HG03469 (cell line): ENCODE data around the gene STEAP3.

Experiments used
- ATAC-seq: cut with Tn5 transposase; IDR thresholded peaks from one replicate; pipeline ENCODE4 v1.9.1; 2021; ENCODE audit warnings: mild to moderate bottlenecking, moderate library complexity, moderate number of reproducible peaks; ENCODE audit not compliant: unreplicated experiment

The STEAP3 gene

DNA sequence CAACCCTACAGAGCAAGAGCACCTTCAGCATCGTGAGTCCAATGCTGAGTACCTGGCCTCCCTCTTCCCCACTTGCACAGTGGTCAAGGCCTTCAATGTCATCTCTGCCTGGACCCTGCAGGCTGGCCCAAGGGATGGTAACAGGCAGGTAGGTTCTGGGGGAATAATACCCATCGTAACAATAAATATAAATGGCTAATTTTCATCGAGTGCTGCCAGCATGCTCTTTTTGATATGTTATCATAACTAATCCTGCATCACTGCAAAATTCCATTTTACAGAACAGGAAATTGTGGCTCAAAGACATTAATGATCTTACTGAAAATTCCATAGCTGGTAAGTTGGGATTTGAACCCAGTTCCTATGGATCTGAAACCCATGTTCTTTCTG, 22.2 kb downstream of the STEAP3 start:
- ATAC-seq, result no peak

DNA sequence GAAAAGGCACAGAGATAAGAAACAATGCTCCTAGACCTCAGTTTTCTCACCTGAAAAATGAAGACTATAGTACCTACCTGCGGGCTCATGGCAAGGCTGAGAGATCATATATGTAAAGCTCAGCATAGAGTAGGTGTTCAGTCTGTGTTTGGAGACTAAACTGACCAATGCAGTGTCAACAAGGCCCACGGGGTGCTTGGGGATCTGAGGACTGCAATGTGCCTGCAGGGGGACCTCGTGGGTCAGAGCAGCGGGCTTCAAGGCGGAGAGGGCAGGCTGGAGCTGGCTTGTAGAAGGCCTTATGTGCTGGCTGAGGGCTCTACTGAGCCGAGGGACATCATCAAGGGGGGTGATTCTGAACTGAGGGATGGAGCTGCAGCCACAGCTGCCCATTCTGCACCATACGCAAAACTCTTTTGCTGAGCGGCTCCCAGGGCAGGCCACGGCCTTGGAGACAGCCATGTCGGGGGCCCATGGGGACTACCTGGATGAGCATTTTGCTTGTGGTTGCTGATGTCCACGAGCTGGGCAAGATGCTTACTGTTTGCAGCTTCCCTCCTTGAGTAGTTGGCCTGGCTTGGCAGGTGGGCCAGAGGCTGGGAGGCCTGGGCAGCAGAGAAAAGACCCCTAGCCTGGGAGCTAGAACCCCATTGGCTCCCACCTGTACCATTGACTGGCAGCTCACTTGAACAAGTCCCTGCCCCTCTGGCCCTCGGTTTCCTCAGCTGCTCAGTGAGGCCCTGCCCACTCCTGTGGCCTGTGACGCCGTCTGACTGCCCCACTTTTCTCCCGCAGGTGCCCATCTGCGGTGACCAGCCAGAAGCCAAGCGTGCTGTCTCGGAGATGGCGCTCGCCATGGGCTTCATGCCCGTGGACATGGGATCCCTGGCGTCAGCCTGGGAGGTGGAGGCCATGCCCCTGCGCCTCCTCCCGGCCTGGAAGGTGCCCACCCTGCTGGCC, 23.5 kb downstream of the STEAP3 start:
- no peak for ATAC-seq

DNA sequence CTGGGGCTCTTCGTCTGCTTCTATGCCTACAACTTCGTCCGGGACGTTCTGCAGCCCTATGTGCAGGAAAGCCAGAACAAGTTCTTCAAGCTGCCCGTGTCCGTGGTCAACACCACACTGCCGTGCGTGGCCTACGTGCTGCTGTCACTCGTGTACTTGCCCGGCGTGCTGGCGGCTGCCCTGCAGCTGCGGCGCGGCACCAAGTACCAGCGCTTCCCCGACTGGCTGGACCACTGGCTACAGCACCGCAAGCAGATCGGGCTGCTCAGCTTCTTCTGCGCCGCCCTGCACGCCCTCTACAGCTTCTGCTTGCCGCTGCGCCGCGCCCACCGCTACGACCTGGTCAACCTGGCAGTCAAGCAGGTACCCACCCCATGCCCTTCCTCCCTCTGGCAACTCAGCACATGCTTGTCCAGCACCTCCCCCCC, 24.2 kb downstream of the STEAP3 start:
- no peak for ATAC-seq

DNA sequence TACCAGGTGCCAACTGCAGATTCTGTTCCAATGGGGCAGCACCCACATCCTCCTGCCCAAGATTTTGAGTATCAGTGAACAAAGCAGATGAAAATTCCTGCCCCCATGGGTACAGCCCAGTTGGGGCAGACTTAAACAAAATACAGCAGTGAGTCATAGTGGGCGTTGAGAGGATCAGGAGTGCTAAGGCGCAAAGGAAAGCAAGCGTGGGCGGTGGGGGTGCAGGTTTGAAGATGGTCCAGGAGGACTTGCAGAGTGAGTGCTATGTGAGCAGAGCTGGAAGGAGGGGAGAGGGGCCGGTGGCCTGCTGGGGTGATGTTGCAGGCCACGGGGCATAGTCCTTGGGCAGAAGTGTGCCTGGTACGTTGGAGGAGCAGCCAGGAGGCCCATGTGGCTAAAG, 24.7 kb downstream of the STEAP3 start:
- no peak for ATAC-seq

DNA sequence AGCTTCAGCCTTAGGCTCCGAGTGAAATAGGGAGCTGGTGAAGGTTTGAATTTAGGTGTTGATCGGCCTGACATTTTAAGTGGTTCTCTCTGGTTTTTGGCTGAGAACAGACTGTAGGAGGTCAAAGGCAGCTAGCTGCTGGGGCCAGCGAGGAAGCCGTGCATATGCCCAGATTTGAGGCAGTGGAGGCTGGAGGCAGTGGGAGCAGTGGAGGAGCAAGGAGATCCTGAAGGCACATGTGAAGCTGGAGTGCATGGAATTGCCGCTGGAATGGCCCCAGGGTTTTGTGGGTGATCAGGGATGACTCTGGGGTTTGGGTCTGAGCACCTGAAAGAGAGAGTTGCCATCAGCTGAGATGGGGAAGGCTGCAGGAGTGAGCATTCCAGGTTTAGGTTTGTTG, 25.1 kb downstream of the STEAP3 start:
- ATAC-seq, result no peak

DNA sequence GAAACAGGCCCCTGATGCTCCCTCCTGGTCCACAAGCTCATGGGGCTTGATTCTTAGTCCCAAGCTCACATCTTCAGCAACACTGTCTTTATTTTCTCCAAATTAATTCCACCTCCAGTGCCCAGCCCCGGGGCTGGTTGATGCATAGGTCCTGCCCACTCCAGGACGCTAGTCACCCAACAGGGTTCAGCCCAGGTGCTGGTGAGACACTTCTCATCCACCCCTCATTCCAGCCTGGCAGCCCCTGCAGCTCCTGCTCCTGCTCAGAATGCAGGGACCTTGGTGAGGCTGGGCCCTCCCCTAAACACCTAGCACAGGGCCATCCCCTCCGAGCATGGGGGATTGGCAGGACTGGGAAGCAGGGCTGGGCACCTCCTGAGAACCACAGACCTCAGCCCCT, 25.7 kb downstream of the STEAP3 start:
- no peak for ATAC-seq

DNA sequence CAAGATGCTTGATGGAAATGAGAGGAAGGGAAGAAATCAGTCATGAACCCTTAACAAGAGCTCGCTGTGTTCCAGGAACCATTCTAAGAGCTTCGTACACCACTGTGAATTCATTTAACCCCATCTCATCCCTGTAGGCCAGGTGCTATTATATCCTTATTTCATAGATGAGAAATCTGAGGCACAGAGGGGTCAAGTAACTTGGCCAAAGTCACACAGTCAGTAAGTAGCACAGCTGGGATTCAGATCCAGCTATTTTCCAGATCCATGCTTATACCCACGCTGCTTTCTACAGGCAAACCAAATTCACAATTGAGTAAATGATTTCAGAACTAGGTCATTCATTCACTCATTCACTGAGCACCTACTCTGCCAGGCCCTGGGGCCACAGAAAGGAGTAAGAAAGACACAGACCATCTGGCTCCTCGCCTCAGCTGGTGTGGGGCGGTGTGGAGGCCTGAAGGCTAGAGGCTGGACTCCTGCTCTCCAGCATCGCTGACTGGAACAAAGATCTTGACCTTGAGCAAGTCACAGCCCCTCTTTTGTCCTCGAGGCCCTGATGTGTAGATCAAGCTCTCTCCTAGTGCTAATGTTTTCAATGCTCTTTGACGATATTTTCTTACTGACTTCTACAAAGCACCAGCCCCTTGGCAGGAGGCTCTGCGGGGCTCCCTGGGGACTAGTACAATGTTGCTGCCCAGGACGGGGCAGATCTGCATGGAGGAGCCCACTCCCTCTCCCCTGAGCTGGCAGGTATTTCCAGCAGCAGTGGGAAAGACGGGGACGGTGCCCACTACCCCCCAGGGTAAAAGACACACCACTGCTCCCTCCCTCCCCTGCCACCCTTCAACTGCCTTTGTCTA, 26.5 kb downstream of the STEAP3 start:
- no peak for ATAC-seq

DNA sequence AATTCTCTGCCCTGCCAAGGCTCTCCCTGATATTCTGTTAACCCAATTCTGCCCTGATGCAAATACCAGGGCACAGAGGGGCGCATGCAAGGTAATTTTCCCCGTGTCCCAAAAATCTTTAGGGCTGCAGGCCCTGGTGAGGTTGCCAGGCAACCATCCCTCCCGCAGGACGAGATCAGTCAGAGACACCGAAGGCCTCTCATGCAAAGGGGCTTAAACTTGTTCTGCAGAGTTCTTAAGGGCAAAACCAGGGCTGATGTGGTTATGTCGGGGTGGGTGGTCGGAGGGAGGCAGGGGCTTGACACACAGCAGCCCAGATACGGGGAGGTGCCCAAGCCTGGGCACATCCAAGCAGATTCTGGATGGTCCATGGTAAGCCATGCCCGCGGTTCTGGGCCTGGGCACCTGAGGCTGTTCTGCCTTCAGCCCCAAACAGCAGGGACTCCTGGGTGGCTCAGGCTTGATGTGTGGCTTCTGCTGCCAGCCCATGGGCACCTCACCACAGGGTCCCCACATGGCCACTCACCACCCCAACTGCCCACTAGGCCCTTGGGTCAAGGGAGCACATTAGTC, 27.2 kb downstream of the STEAP3 start:
- ATAC-seq, result no peak

DNA sequence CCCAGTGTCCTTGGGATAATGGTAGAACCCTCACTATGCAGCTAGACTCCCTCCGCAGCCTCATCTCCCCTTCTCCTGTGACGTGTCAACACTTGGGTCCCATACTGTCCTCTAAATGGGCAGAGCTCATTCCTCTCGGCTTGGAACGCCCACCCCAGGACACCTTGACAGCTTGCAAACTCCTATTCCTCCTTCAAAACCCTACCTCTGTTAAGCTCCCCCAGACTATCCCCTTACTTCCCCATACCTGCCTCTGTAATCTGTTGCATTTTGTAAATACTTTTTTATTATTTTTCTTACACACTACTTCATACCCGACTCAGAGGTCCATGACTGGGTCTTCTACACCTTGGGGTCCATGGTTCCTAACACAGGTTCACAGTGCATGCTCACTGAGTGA, 28.0 kb downstream of the STEAP3 start:
- no peak for ATAC-seq

DNA sequence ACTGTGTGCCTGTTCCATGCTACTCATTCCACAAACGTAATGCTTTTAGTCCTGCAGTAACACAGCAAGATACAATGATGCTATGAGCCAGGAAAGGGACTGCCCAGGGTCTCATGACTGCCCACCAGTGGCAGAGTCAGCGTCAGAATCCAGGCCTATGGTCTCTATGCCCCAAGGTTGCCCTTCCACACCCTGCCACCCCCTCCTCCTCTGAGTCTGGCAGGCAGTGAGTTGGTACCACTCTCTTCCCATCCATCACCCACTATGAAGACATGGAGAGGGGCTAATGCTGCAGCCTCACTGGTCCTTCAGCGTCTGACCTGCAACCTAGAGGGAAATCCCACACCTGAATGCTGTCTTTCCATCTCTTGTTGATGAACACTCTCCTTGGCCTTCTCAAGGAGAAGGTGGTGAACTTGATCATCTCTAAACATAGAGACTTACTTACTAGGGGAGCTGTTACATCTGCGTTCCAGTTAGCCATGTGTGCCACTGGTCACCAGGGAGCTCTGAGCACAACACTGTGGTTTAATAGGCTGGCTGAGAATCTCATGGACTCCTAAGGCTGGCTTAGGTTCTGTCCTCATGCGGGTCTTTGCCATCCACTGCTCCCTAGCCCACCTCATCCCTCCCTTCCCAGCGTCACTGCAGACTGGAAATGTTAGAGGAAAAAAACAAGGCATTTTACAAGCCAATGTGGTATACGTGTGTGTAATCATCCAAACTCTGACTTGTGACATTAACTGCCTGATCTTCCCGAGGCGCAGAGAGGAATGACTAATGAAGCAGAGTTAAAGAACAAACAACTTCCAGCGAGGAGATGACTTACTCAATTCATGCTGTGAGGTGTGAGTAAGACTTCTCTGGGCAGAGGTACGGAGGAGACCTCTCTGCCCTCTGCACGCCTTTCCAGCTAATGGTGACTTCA, 28.8 kb downstream of the STEAP3 start:
- no peak for ATAC-seq

DNA sequence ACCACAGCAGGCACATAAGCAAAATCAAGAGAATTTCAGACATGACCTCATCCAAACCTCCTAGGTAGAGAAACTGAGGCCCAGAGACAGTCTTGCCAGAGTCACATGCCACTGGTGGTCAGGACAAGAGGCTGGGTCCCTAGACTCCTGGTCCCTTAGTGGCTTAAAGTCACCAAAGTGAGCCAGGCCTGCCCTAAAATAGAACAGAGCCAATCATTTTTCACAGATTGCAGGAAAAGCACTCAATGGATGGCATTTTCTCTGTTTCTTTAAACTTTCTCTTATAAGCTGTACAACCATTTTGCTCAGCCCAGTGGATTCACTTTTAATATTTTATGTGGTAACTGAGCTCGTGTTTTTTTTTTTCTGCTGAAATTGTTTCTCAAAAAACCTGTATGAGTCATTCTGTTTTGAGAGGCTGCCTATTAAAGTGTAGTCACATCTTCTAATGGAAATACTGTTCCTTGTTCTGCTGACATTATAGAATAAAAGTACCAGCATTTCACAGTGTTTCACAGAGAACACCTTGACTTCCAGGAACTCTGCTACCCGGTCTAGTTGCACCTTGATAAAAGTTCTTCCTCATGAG, 29.6 kb downstream of the STEAP3 start:
- ATAC-seq, result no peak

DNA sequence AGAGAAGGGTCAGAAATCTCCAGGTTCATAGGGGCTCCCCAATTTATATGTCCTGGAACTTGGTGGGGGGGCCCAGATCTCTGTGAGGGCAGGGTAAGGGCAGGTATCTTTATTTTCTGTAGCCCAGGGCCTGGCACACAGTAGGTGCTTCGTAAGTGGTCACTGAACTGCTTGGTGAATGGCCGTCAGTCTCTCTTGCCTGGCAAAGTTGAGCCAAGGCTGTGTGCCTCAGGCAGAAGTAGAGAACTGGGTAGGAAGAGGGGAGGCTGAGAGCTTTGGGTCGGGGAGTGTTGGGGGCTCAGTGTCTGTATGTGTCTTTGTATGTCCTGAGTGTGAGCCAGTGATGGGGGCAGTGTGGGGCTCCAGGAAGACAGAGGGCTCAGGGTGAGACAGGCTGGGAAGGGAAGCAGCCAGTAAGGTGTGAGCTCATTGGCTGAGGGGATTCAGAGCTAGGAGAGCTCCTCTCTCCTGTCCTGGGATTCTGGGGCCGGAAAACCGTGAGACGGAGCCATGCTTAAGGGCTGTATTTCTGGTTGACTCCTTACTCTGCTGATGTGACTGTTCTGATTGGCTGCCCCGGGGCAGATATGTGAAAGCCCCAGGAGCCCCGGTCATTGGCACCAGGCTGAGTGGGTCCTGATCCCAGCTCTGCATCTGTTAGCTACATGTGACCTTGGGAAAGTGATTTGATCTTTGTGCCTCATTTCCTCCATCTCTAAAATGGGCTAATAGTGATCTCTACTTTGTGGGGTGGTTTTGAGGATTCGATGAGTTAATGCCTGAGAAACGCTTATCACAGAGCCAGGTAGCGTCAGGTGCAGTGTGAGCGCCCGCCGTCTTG, 30.3 kb downstream of the STEAP3 start:
- no peak for ATAC-seq

DNA sequence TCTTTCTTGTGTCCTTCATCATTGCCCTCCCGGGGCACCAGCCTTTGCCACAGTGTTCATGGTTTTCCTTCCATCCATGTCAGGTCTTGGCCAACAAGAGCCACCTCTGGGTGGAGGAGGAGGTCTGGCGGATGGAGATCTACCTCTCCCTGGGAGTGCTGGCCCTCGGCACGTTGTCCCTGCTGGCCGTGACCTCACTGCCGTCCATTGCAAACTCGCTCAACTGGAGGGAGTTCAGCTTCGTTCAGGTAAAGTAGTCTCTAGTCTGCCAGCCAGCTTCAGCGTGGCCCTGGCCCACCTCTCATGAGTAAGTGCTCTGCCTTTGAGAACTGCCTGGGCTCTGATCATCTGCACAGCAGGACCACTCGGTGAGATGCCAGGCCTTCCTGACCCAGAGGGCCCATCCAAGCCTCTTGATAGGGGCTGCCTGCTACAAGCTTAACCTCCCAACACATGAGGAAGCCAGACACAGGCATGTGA, 31.0 kb downstream of the STEAP3 start:
- ATAC-seq, result no peak

DNA sequence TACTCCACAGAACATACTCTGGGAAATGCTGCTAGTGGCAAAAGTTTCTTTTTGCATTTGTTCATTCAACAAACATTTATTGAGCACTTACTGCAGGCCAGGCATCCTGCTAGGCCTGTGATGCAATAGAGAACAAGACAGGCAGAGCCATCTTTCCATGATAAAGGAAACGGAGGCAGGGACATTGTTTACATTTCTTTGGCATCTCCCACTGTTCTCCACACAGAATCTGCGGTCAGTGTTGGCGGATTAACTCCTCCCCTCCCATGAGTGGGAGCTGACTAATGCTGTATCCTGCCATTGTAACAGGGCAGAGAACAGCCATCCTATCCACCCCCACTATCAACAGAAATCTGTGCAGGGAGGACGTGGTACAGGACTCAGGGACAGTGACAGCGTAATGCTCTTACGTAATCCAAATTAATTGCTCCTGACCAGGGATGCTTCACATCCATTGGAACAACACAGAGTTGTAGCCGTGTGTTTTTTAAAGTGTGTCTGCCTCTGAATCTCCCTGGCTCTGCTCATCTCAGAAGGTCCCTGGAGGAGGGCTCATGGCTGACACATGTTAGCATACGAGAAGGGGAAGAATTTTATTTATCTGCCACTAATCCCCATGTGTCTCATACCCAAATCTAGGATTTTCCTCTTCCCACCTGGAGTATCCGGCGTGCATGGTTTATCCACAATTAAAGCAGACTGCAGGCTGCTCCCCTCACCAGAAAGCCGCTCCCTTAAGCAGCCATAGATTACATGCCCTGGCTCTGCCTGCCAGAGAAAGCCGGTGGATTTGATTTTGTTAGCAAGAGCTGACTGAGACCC, 32.3 kb downstream of the STEAP3 start:
- no peak for ATAC-seq

DNA sequence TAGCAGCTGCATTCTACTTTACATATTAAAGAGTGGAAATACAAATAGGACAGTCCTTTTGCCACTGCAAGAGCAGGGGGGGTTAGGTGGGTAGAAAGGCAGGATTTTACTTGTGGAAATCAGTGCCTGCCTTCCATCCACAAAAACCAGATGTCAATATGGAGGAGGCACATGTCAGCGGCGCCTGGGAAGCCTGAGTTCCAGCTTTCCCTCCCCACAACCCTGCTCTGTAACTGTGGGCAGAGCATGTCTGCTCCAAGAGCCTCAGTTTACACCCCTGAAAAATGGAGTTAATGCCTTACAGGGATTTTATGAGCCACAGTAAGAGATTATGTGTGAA, 32.9 kb downstream of the STEAP3 start:
- no peak for ATAC-seq

DNA sequence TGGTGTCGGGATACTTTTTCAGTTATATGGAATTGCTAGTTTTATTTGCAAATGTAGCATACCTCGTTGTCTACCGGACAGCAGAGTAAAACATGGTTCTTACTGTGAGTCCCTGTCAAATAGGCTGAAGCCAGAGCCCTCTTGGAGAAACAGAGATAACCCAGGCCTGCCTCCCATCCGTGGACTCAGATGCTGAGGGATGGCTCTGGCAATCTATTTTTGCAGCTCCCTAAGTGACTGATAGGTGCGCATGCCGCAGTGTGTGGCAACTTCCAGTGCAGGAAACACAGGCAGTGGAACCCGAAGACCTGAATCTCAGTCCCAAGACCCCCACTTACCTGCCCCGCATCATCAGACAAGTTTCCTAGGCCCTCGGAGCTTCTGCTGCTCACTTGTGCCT, 33.6 kb downstream of the STEAP3 start:
- ATAC-seq, result no peak

DNA sequence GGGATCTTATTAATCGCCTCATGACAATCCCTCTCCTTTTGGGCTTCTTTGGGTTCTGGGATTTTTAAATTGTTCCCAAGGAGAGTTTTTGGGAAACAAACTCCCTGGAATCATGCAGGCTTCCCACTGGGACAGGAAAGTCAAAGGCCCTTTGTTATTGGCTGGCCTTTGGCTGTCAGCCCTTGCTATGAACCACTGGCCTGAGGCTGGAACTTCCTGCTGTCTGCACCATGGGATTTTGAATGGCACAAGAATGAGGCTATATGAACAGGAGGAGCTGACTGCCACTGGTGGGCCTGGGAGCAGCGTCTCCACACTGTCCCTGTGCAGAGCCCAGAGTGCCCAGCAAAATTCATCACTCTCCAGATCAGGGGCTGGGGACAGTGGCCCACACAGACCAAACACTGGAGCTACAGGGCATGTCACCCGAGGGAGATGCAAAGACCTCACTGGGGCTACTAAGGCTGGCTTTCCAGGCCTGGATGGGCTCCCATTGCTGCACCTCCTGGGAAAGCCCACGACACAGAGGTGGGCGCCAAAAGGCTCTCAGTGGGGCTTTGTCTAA, 35.7 kb downstream of the STEAP3 start:
- ATAC-seq, result no peak
